Measurements from ENCODE around the gene GATD1.

Gene GATD1

DNA sequence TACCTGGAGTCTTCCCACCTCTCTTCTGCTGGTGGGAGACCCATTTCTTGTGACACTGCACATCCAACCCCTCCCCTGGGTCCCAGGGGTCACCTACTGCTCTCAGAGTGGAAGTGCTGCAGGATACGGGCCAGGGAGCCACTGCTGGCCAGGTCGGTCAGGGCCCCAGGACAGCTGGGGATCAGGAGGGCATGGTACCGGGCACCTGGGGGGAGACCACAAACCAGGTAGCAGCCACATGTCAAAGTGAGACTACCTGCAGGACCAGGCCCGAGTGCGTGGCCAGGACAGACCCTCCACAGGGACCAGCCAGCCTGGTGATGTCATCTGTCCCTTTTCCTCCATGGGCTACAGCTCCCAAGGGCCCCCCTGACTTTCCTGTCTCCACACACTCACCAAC lies 3.9 kb downstream of the GATD1 start:
- Histone ChIP-seq H3K4me3 (ENCODE audit: low read depth, low read length) (no peak overlapping the region), H3K27ac (no peak overlapping the region), H3K27me3 (ENCODE audit: insufficient read depth, low read depth, severe bottlenecking) (no peaks in the 10 kb centered on the region), H3K9me3 (ENCODE audit: severe bottlenecking) (no peaks in the 10 kb centered on the region), H3K36me3 (peaks cover 54% of the 10 kb centered on the region)
- no peak for DNase-seq
- TF ChIP-seq, protein P1, sequence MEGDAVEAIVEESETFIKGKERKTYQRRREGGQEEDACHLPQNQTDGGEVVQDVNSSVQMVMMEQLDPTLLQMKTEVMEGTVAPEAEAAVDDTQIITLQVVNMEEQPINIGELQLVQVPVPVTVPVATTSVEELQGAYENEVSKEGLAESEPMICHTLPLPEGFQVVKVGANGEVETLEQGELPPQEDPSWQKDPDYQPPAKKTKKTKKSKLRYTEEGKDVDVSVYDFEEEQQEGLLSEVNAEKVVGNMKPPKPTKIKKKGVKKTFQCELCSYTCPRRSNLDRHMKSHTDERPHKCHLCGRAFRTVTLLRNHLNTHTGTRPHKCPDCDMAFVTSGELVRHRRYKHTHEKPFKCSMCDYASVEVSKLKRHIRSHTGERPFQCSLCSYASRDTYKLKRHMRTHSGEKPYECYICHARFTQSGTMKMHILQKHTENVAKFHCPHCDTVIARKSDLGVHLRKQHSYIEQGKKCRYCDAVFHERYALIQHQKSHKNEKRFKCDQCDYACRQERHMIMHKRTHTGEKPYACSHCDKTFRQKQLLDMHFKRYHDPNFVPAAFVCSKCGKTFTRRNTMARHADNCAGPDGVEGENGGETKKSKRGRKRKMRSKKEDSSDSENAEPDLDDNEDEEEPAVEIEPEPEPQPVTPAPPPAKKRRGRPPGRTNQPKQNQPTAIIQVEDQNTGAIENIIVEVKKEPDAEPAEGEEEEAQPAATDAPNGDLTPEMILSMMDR (IDR thresholded peaks at IDR 0.05; ENCODE audit: low read depth, low read length), result no peak

DNA sequence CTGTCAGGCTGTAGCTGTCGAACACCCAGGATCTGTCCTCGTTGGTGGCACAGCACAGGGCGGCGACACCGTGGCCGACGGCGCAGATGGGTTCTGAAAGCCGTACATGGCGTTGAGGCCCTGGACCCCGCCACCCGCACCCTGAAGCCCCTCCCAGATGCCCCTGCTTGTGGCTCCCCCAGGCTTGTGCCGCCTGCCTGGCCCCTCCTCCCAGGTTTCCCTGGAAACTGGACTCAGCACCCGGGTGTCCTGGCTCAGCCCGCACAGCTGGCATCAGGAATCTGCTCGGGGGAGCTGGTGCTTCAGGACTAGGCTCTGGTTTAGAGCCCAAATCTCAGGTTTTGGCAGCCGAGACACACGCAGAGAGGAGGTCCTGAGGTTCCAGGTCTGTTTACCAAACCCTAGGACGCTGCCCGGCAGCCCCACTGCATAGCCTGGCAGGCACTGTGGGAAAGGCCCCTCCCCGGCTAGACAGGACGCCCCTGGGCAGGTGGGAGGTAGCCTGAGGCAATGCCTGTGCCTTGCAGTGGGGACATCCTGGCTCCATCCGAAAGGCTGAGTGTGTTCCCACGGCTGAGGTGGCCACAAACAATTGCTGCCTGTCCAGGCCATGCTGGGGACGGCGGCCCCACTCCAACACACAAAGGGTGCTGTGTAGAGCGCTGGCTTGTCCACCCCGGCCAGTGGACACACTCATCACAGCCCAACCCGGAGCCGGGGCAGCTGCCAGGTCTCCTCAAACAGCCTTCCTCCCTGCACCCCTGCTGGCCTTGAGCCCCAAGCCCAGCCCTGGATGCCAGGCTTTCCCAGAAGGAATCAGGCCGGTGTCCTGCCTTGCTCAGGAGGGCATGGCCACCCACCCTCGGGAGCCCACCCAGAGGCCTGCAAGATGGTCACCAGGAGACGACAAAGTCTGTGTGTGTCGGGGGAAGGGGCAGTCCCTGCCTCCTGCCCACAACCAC lies 4.6 kb downstream of the GATD1 start:
- no peak for DNase-seq
- Histone ChIP-seq H3K27ac (no peak overlapping the region), H3K36me3 (peaks cover 58% of the 10 kb centered on the region)

DNA sequence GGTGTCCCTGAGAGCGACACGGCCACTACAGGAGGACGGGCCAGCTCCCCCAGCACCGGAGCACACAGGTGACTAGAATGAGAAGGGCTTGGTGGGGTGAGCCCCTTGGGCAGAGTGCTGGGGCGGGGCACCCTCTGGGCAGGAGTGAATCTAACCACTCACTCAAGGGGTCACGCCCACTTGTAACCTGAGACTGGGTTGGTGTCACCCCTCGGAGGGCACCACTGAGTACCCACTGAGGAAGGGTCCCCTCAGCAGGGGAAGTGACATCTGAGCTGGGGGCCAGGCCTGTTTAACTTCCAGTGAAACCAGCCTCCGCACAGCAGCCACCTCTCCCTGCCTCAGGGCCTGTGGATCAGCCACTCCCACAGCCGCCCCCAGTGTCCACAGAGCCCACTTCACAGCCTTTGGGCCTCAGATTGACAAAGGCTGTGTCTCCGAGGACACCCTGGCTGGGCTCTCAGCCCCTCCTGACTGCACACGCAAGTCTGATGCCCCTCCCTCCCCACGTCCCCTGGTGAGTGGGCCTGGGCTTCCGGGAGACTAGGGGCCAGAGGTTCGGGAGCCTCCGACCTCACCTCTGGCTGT lies 5.6 kb downstream of the GATD1 start:
- Histone ChIP-seq H3K9me3 (ENCODE audit: severe bottlenecking) (no peaks in the 10 kb centered on the region), H3K27ac (no peak overlapping the region), H3K27me3 (ENCODE audit: insufficient read depth, low read depth, severe bottlenecking) (no peaks in the 10 kb centered on the region), H3K4me3 (ENCODE audit: low read depth, low read length) (no peak overlapping the region), H3K36me3 (peaks cover 67% of the 10 kb centered on the region)
- TF ChIP-seq, protein P1 (IDR thresholded peaks at IDR 0.05; ENCODE audit: low read depth, low read length), result no peak
- no peak for DNase-seq

More for the DNA sequence above, 4.6 kb downstream of the GATD1 start:
- Histone ChIP-seq H3K27me3 (ENCODE audit: insufficient read depth, low read depth, severe bottlenecking) (no peaks in the 10 kb centered on the region), H3K4me3 (ENCODE audit: low read depth, low read length) (no peak overlapping the region), H3K9me3 (ENCODE audit: severe bottlenecking) (no peaks in the 10 kb centered on the region)
- TF ChIP-seq, protein P1 (IDR thresholded peaks at IDR 0.05; ENCODE audit: low read depth, low read length), result no peak

DNA sequence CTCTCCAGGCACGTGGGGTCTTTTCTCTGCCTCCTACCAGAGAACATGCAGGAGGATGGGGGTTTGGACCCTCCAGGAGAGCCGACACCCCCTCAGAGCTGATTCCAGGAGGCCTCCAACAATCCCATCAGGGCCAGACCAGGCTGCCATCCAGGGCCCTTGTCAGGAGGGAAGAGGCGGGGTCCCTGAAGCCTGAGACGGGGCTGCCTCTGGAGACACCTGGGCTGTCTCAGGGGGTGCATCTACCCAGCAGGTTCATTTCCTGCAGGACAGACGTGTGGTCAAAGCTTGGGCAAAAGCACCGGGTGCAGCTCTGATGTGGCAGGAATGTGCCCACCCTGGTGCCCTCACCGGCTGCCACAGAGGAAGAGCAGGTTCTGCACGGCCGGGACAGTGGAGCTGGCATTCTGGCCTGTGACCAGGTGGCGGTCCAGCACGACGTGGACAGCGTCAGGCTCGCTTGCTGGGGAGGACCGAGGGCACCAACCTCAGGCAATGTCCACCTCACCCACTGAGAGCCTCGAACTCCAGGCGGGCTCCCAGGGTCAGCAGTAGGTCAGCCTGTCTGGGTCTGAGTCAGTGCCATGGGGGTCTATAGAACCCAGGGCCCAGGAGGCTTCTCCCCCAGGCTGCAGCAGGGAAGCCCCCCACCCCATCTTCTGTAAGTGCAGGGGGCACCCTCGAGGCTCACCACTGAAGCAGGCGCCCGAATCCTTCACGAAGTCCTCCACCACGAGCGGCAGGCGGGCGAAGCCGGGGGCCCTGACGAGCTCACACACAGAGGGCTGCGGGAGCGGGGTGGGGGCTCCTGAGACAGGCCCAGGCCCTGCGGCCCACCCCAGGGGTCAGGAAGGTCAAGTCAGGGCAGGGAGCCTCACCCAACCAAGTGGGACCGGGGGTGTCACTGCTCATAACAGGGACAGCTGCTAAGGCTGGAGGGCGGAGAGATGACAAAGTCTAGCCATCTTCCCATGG lies 6.4 kb downstream of the GATD1 start:
- no peak for DNase-seq
- Histone ChIP-seq H3K4me3 (ENCODE audit: low read depth, low read length) (no peak overlapping the region), H3K27me3 (ENCODE audit: insufficient read depth, low read depth, severe bottlenecking) (no peaks in the 10 kb centered on the region), H3K36me3 (peaks cover 75% of the 10 kb centered on the region), H3K27ac (no peak overlapping the region), H3K9me3 (ENCODE audit: severe bottlenecking) (no peaks in the 10 kb centered on the region)
- TF ChIP-seq, protein P1 (IDR thresholded peaks at IDR 0.05; ENCODE audit: low read depth, low read length), result no peak

DNA sequence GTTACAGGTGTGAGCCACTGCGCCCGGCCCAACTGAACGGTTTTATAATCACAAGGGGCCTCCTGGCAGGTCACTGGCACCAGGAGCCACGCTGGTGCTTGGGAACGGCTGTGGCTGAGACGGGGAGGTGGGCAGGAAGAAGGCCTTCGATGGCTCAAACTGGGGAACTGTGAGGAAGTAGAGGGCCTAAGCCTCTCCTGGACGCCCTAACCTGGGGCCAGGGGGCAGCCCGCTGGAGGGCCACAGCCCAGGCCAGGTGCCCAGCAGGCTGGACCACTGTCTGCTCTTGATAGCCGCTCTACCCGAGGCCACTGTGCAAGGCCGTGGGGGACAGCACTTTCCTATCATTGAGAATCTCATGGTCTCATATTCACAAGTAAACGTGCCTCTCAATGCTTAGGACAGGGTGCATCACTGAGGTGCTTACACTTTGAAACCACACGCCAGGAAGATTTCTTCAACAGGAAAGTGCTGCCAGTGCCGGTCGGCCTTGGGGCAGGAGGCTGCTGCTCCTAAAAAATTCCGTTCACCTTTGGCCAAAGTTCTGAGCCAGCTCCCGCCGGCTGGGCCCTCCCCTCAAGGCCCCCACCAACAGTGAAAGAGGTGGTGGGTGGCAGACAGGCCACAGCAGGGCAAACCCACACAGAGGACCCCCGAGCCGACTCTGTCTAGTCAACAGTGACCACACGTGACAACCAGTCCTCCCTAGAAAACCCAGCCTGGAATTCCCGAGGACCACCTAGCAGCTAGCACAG lies 7.2 kb downstream of the GATD1 start:
- peaks cover 84% of the 10 kb centered on the region for H3K36me3 ChIP-seq
- H3K4me3 ChIP-seq (ENCODE audit: low read depth, low read length), result no peak overlapping the region
- H3K27me3 ChIP-seq (ENCODE audit: insufficient read depth, low read depth, severe bottlenecking), result no peaks in the 10 kb centered on the region
- TF ChIP-seq, protein P1 (IDR thresholded peaks at IDR 0.05; ENCODE audit: low read depth, low read length), result no peak
- no peak overlapping the region for H3K27ac ChIP-seq
- no peaks in the 10 kb centered on the region for H3K9me3 ChIP-seq (ENCODE audit: severe bottlenecking)
- DNase-seq, result no peak
